DMS 273 treated with DMSO at 0.1 percent for 48 hours (cell line): ENCODE data around the gene FUCA1.
A peak's percentile ranks its signal among the peaks of the same experiment; 100 is the strongest.
"Not testable (repeated sequence)": the region's sequence is repeated elsewhere in the genome, so short reads cannot be mapped to it uniquely, and the experiment has no call there.

Experiments used
- DNase-seq: peaks from one replicate; lab custom pipeline; 2025; lab: John Stamatoyannopoulos, UW

The FUCA1 gene

DNA sequence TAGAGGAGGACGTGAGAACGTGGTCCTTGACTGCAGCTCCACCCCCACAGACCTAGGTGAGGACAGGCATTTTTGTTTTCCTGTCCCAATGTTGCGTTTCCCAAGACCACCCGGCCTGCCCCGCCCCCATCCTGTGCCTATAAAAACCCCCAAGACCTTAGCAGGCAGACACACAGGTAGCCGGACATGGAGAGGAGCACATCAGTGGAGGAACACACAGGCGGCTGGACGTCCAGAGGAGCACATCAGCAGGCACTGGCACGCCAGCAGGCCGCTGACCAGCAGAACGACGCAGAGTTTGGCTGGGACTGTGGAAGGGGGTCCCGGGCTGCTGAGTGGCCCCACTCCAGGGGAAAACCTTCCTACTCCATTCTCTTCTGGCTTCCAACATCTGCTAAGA lies 30.2 kb downstream of the FUCA1 start:
- no peak for DNase-seq

DNA sequence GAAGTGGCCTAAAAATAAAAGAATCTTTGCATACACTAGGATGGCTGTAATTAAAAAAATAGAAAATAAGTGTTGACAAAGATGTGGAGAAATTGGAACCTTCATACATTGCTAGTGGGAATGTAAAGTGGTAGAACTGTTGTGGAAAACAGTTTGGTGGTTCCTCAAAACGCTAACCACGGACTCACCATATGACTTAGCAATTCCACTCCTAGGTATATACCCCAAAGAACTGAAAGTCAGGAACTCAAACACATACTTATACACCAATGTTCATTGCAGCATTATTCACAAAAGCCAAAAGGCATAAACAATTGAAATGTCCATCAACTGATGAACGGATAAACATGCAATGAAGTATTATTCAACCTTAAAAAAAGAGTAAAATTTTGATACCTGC lies 32.1 kb downstream of the FUCA1 start:
- no peak for DNase-seq

- not testable (repeated sequence) for DNase-seq
These were observed 33.9 kb downstream of the FUCA1 start for GRCh38 chr1:23834156-23834555.

GRCh38 chr1:23827717-23828116 lies 40.4 kb downstream of the FUCA1 start:
- DNase-seq: no peak

GRCh38 chr1:23826590-23826989 lies 41.5 kb downstream of the FUCA1 start:
- DNase-seq: not testable (repeated sequence)

- no peak for DNase-seq
These were observed 42.1 kb downstream of the FUCA1 start for GRCh38 chr1:23825762-23826522.

- DNase-seq: peak; percentile 68
These were observed 42.9 kb downstream of the FUCA1 start, which contains the start of gene HMGCL for GRCh38 chr1:23825076-23825761. Gene HMGCL, minus strand, starts transcription at chr1:23825429. Its CDS starts 14 bp downstream, at chr1:23825415.

DNA sequence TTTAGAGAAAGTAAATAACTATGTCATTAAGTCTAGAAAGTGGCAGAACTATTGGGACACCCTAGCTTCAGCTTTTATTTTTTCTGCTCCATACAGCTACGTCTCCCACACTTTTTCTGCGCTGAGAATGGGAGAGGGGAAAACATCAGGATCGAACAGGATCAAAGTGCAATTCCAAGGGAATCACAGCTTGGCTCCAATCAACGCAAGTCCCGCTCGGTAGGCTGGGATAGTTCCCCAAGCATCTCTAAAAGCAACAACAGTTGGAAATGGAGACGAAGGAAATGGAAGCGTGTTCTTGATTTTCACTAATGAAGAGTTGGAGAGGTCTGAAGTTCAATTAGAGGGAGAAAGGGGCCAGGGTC lies 43.4 kb downstream of the FUCA1 start:
- no peak for DNase-seq

GRCh38 chr1:23823767-23824166 lies 44.3 kb downstream of the FUCA1 start:
- no peak for DNase-seq

- DNase-seq: no peak
These were observed 50.5 kb downstream of the FUCA1 start for GRCh38 chr1:23817633-23818032.

- DNase-seq: peak; percentile 24
These were observed 51.2 kb downstream of the FUCA1 start for GRCh38 chr1:23816906-23817305.

DNA sequence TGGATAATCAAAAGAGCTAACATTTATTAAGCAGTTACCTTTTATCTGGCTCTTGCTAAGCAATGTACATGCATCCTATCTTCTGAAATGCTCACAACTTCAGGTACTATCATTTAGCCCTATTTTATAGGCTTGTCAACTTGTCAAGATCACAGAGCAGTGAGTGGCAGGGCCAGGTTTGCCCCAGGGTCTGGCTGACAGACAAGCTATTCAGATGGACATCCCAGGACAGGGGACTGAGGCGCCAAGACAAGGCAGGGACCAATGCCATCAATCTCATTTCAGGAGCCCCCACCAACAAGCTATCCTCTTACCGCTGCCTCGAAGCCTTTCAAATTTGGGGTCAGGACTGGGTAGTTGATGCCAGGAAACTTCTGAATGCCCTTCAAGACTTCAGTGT lies 51.7 kb downstream of the FUCA1 start:
- DNase-seq: no peak

- no peak for DNase-seq
These were observed 54.1 kb downstream of the FUCA1 start for GRCh38 chr1:23814016-23814415.

GRCh38 chr1:23810818-23811540 lies 57.1 kb downstream of the FUCA1 start:
- DNase-seq: no peak

DNA sequence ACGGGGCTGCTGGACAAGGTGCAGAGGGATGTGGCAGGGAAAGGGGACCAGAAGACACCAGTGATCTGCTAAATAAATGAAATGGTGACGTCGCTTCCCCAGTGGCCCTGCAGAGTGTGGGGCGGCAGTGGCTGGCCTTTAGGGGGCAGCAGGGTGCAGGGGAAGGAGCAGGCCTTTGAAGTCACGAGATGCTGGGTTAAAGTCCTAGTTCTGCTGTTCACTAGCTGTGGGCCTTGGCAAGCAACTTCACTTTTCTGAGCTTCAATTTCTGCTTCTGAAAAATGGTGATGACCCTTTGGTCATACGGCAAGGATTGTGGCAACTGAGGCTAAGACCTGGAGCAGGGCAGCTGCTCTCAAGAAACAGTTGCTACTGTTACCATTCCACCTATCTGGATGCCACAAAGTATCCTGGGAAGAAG lies 58.3 kb downstream of the FUCA1 start:
- DNase-seq: peak; percentile 18

GRCh38 chr1:23807453-23807852 lies 60.6 kb downstream of the FUCA1 start:
- no peak for DNase-seq

DNA sequence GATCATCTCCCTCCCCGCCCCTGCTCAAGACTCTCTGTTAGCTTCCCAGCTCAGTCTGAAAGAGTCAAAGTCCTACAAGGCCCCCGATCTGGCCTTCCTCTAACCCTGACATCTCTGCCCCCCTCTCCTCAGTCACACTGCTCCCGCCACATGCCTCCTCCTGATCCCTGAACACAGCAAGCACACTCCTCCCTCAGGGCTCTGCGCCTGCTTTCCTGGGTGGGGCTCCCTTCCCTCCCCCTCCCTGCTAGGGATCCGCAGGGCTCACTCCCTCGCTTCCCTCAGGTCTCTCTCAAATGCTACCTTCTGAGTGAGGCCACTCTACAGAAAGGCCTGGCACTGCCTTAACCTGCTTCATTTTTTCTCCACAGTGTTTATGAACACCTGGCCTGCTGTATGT lies 61.8 kb downstream of the FUCA1 start:
- no peak for DNase-seq

DNA sequence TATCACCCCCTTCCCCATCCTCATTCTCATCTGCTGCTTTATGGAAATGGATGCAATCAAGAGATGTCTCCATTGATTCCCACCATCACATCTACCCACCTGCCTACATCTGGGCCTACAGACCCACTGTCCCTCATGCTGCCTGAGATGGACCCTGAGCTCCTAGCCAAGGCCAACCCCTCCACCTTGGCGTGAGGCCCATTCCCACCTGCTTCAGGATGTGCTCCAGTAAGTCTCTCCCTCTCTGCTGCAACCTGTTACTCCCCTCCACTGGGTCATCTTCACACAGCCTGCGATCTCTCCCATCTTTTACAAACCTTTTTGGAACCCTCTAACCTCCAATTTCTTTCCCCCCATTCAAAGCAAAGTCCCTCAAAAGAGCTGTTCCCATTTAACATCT lies 63.1 kb downstream of the FUCA1 start:
- DNase-seq: no peak

DNA sequence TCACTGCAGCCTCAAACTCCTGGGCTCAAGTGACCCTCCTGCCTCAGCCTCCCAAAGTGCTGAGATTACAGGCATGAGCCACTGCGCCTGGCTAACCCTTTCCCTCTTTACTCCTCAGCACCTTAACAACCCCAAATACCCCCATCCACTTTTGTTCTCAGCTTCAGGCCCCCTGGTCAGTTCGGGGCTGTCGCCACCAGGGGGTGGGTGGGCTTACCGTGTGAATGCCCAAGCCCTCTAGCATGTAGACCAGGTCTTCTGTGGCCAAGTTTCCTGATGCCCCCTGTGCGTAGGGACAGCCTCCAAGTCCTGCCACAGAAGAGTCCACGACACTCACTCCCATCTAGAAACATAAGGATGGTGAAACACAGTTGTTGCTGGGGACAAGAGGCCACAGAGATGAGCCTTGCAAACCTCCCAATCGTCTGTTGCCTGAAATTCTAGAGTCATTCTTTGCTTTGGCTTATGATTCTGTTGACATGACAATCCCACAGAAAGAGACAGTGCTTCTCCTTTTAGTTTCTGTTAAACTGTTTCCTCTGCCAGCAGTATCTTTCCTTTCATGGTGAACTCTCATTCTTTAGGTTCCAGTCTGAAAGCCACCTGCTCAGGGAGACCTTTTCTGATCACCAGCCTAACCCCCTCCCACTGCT lies 63.8 kb downstream of the FUCA1 start:
- no peak for DNase-seq

- DNase-seq: no peak
These were observed 64.4 kb downstream of the FUCA1 start for GRCh38 chr1:23803674-23804073.

GRCh38 chr1:23802809-23803342 lies 65.2 kb downstream of the FUCA1 start:
- DNase-seq: not testable (repeated sequence)

- no peak for DNase-seq
These were observed 66.2 kb downstream of the FUCA1 start for GRCh38 chr1:23801876-23802275.
